Osteoblast (primary cell): ENCODE measurements around the gene RAB24. TPM values are rescaled to one million over a fixed set of nuclear protein-coding genes. Genes with fewer than 3 reads are reported as not detected.
A peak's percentile ranks its signal among the peaks of the same experiment; 100 is the strongest.

ENCODE experiments used
- DNase-seq: peaks from one replicate; pipeline ENCODE4 v3.0.0; 2011; ENCODE audit warnings: low spot score, mixed read lengths; ENCODE audit not compliant: insufficient read length; ENCODE audit errors: missing footprints
- H2AFZ ChIP-seq: 2 replicates; pipeline ENCODE4 v1.6.0; 2011; ENCODE audit warnings: mild to moderate bottlenecking, low read length
- H3K27ac ChIP-seq: 2 replicates; pipeline ENCODE4 v1.5.1; 2011; ENCODE audit warnings: mild to moderate bottlenecking, low read depth, low read length, moderate library complexity
- H3K27me3 ChIP-seq: 2 replicates; pipeline ENCODE4 v1.6.0; 2012; ENCODE audit warnings: mild to moderate bottlenecking, control low read depth, inconsistent platforms, low read length, moderate library complexity; ENCODE audit not compliant: insufficient read depth
- H3K36me3 ChIP-seq: 2 replicates; pipeline ENCODE4 v1.5.1; 2011; ENCODE audit warnings: mild to moderate bottlenecking, low read length, control low read depth, moderate library complexity; ENCODE audit not compliant: insufficient read depth
- H3K4me1 ChIP-seq: 2 replicates; pipeline ENCODE4 v1.5.1; 2011; ENCODE audit warnings: mild to moderate bottlenecking, low read length, control low read depth, moderate library complexity; ENCODE audit not compliant: insufficient read depth
- H3K4me2 ChIP-seq: 2 replicates; pipeline ENCODE4 v1.6.0; 2011; ENCODE audit warnings: mild to moderate bottlenecking, low read length; ENCODE audit not compliant: insufficient read depth
- H3K4me3 ChIP-seq: fragments of 200-600 bp; sonication (generic); 3 replicates; pipeline ENCODE4 v1.5.1; 2012; ENCODE audit warnings: mild to moderate bottlenecking, low read length, inconsistent platforms; ENCODE audit not compliant: insufficient read depth
- H3K79me2 ChIP-seq: 2 replicates; pipeline ENCODE4 v1.6.0; 2012; ENCODE audit warnings: mild to moderate bottlenecking, low read length, control low read depth, inconsistent platforms; ENCODE audit not compliant: insufficient read depth
- H3K9me3 ChIP-seq: 2 replicates; pipeline ENCODE4 v1.5.1; 2011; ENCODE audit warnings: low read depth, low read length, control low read depth
- H4K20me1 ChIP-seq: 2 replicates; pipeline ENCODE4 v1.6.0; 2012; ENCODE audit warnings: mild to moderate bottlenecking, low read length, control low read depth; ENCODE audit not compliant: insufficient read depth
- CTCF ChIP-seq: IDR thresholded peaks from 2 replicates; pipeline ENCODE4 v1.5.1; 2011; ENCODE audit warnings: mild to moderate bottlenecking, low read depth, low read length, moderate library complexity; ENCODE audit errors: extremely low read depth
- total RNA-seq: library from RNA; depleted of rRNA; stranded (reverse); fragments of >200 nt; gene quantifications from 2 replicates; pipeline ENCODE4 v1.2.3, GENCODE V29; 2012

Gene RAB24
- total RNA-seq, 1 donor = 22.8 TPM

GRCh38 chr5:177327539-177328522 is 24.3 kb upstream of the RAB24 start:
- no peaks in the 10 kb centered on the region for H3K27me3 ChIP-seq
- peaks cover 19% of the 10 kb centered on the region for H3K4me1 ChIP-seq
- peak overlapping the region; percentile 47 for H3K4me3 ChIP-seq
- peaks cover under 1% of the 10 kb centered on the region for H4K20me1 ChIP-seq
- H3K9me3 ChIP-seq = no peaks in the 10 kb centered on the region
- peaks cover 11% of the 10 kb centered on the region for H3K36me3 ChIP-seq
- peak overlapping the region; percentile 83 for H3K27ac ChIP-seq
- H3K4me2 ChIP-seq = peak overlapping the region; percentile 76
- peak; percentile 12 for TF ChIP-seq CTCF
- DNase-seq = peak; percentile 95
- peak overlapping the region; percentile 84 for H2AFZ ChIP-seq
- H3K79me2 ChIP-seq = peaks cover 3% of the 10 kb centered on the region

- Histone ChIP-seq H4K20me1 (no peaks in the 10 kb centered on the region), H3K4me3 (no peak overlapping the region), H3K27ac (no peak overlapping the region), H2AFZ (no peak overlapping the region), H3K27me3 (no peaks in the 10 kb centered on the region), H3K9me3 (no peaks in the 10 kb centered on the region), H3K4me2 (no peak overlapping the region), H3K4me1 (peaks cover 19% of the 10 kb centered on the region), H3K36me3 (peaks cover 6% of the 10 kb centered on the region), H3K79me2 (peaks cover 2% of the 10 kb centered on the region)
- no peak for TF ChIP-seq CTCF
- DNase-seq = peak; percentile 61
Observed at GRCh38 chr5:177325868-177326381, 22.4 kb upstream of the RAB24 start.

DNA sequence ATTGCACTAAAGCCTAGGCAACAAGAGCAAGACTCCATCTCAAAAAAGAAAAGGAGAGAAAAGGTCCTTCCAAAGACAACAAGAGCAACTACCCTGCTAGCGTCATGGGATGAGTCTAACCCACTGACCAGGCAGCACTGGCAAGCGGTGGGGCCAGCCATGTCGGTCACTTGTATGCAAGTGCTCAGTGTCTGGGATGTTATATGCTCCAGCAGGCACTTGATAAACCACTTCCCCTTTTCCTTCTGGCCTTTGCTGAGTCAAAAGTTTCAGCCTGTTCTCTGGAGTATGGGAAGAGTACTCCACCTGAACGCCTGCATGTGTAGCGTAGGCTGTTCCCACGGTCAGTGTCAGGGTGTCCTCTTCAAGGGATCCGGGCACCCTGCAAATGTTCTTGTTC is 17.4 kb upstream of the RAB24 start:
- TF ChIP-seq CTCF = no peak
- peaks cover 2% of the 10 kb centered on the region for H3K79me2 ChIP-seq
- H3K4me1 ChIP-seq = peaks cover 2% of the 10 kb centered on the region
- no peak overlapping the region for H3K4me3 ChIP-seq
- H3K27me3 ChIP-seq = no peaks in the 10 kb centered on the region
- H3K27ac ChIP-seq = no peak overlapping the region
- no peak overlapping the region for H3K4me2 ChIP-seq
- no peak overlapping the region for H2AFZ ChIP-seq
- no peaks in the 10 kb centered on the region for H3K36me3 ChIP-seq
- DNase-seq = peak; percentile 31
- H4K20me1 ChIP-seq = peaks cover 12% of the 10 kb centered on the region
- no peaks in the 10 kb centered on the region for H3K9me3 ChIP-seq
